NCI-H460 (cell line): Measurements from ENCODE around the gene CEP89. TPM values are rescaled to one million over a fixed set of nuclear protein-coding genes. Genes with fewer than 3 reads are reported as not detected.
"Not testable (repeated sequence)": the region's sequence is repeated elsewhere in the genome, so short reads cannot be mapped to it uniquely, and the experiment has no call there.

ENCODE experiments used
- DNase-seq: peaks from one replicate; pipeline ENCODE4 v3.0.0-alpha.2; 2016; ENCODE audit warnings: low read depth; ENCODE audit errors: extremely low read depth
- total RNA-seq: library from RNA; depleted of rRNA; stranded (reverse); fragments of >200 nt; shearing (Covaris generic); gene quantifications from 2 replicates; pipeline ENCODE4 v1.2.3, GENCODE V29; 2014

CEP89 gene
- total RNA-seq, 1 experiment from 2014 or later, result 16.1 TPM

GRCh38 chr19:32873247-32873959, 98.4 kb downstream of the CEP89 start:
- no peak for DNase-seq

GRCh38 chr19:32872391-32872790, 99.4 kb downstream of the CEP89 start:
- no peak for DNase-seq

- DNase-seq, result no peak
Observed at GRCh38 chr19:32870981-32871451, 100.7 kb downstream of the CEP89 start.

- no peak for DNase-seq
Observed at GRCh38 chr19:32869966-32870573, 101.7 kb downstream of the CEP89 start.

GRCh38 chr19:32869369-32869965, 102.3 kb downstream of the CEP89 start, which contains the start of gene SLC7A9:
Gene SLC7A9 (minus strand): TSS chr19:32869767. CDS start chr19:32868534, 1,233 bp downstream.
- no peak for DNase-seq

- DNase-seq, result no peak
Observed at GRCh38 chr19:32868206-32868950, 103.4 kb downstream of the CEP89 start.

- DNase-seq, result not testable (repeated sequence)
Observed at GRCh38 chr19:32867436-32867835, 104.3 kb downstream of the CEP89 start.

- DNase-seq, result no peak
Observed at GRCh38 chr19:32866564-32867265, 105.0 kb downstream of the CEP89 start.

- no peak for DNase-seq
Observed at GRCh38 chr19:32866061-32866460, 105.7 kb downstream of the CEP89 start.

GRCh38 chr19:32865326-32865725, 106.4 kb downstream of the CEP89 start:
- DNase-seq, result no peak

- DNase-seq, result no peak
Observed at GRCh38 chr19:32864318-32865007, 107.3 kb downstream of the CEP89 start.

GRCh38 chr19:32863841-32864240, 107.9 kb downstream of the CEP89 start:
- DNase-seq, result no peak

- no peak for DNase-seq
Observed at GRCh38 chr19:32863301-32863700, 108.5 kb downstream of the CEP89 start.

GRCh38 chr19:32862741-32863140, 109.0 kb downstream of the CEP89 start:
- no peak for DNase-seq

- DNase-seq, result no peak
Observed at GRCh38 chr19:32862173-32862572, 109.6 kb downstream of the CEP89 start.

GRCh38 chr19:32861596-32861995, 110.2 kb downstream of the CEP89 start:
- DNase-seq, result no peak

- no peak for DNase-seq
Observed at GRCh38 chr19:32859591-32859990, 112.2 kb downstream of the CEP89 start.

GRCh38 chr19:32858559-32858958, 113.2 kb downstream of the CEP89 start:
- DNase-seq, result no peak

- no peak for DNase-seq
Observed at GRCh38 chr19:32858155-32858554, 113.6 kb downstream of the CEP89 start.

- no peak for DNase-seq
Observed at GRCh38 chr19:32857584-32857983, 114.2 kb downstream of the CEP89 start.
